Measurements from ENCODE around the gene MSL1.
"Not testable (repeated sequence)": the region's sequence is repeated elsewhere in the genome, so short reads cannot be mapped to it uniquely, and the experiment has no call there.

MSL1 gene

GRCh38 chr17:40135817-40136216 is 14.0 kb downstream of the MSL1 start:
- H3K27ac ChIP-seq (ENCODE audit: low read depth, low read length, poor library complexity, severe bottlenecking) = no peak overlapping the region
- H4K20me1 ChIP-seq (ENCODE audit: insufficient read depth, low read length) = no peaks in the 10 kb centered on the region
- 0 out of 2 replicates have a peak, but pooled peaks cover 2% of the 10 kb centered on the region for H3F3A ChIP-seq (ENCODE audit: insufficient read depth, low read length)
- H3K9ac ChIP-seq (ENCODE audit: low read length) = no peak overlapping the region
- H3K79me2 ChIP-seq (ENCODE audit: insufficient read depth, low read length) = peaks cover 10% of the 10 kb centered on the region
- no peaks in the 10 kb centered on the region for H3K9me2 ChIP-seq (ENCODE audit: low read depth, low read length)
- peaks cover 11% of the 10 kb centered on the region for H3K4me1 ChIP-seq (ENCODE audit: insufficient read depth, low read length, severe bottlenecking)
- no peaks in the 10 kb centered on the region for H3K9me3 ChIP-seq (ENCODE audit: low read length)
- H3K4me3 ChIP-seq (ENCODE audit: low read depth, low read length, poor library complexity, severe bottlenecking) = no peak overlapping the region
- H2AFZ ChIP-seq (ENCODE audit: low read length) = no peak overlapping the region
- H3K27me3 ChIP-seq (ENCODE audit: insufficient read depth, low read length) = no peaks in the 10 kb centered on the region
- TF ChIP-seq CTCF (IDR thresholded peaks at IDR 0.05; ENCODE audit: low read length) = peak; percentile 7; the same call in 1 of the 2 replicates
- TF ChIP-seq EZH2 (IDR thresholded peaks at IDR 0.05; ENCODE audit: borderline replicate concordance, low read length) = no peak
- peaks cover 64% of the 10 kb centered on the region for H3K36me3 ChIP-seq (ENCODE audit: insufficient read depth, low read length)
- H3K4me2 ChIP-seq (ENCODE audit: low read length) = no peak overlapping the region

GRCh38 chr17:40139566-40140058 is 17.8 kb downstream of the MSL1 start:
- peaks cover 17% of the 10 kb centered on the region for H3K79me2 ChIP-seq (ENCODE audit: insufficient read depth, low read length)
- no peaks in the 10 kb centered on the region for H3K9me2 ChIP-seq (ENCODE audit: low read depth, low read length)
- H3K4me2 ChIP-seq (ENCODE audit: low read length) = peak overlapping the region; percentile 96
- H3K4me3 ChIP-seq (ENCODE audit: low read depth, low read length, poor library complexity, severe bottlenecking) = peak overlapping the region; percentile 96
- TF ChIP-seq CTCF (IDR thresholded peaks at IDR 0.05; ENCODE audit: low read length) (no peak), EZH2 (IDR thresholded peaks at IDR 0.05; ENCODE audit: borderline replicate concordance, low read length) (no peak)
- H4K20me1 ChIP-seq (ENCODE audit: insufficient read depth, low read length) = no peaks in the 10 kb centered on the region
- peak overlapping the region; percentile 91 for H3K27ac ChIP-seq (ENCODE audit: low read depth, low read length, poor library complexity, severe bottlenecking)
- 0 out of 2 replicates have a peak, but pooled peaks cover 2% of the 10 kb centered on the region for H3F3A ChIP-seq (ENCODE audit: insufficient read depth, low read length)
- peak overlapping the region; percentile 53; the same call in 1 of the 2 replicates for H2AFZ ChIP-seq (ENCODE audit: low read length)
- H3K27me3 ChIP-seq (ENCODE audit: insufficient read depth, low read length) = no peaks in the 10 kb centered on the region
- peak overlapping the region; percentile 98 for H3K9ac ChIP-seq (ENCODE audit: low read length)
- H3K36me3 ChIP-seq (ENCODE audit: insufficient read depth, low read length) = peaks cover 38% of the 10 kb centered on the region
- no peaks in the 10 kb centered on the region for H3K9me3 ChIP-seq (ENCODE audit: low read length)
- H3K4me1 ChIP-seq (ENCODE audit: insufficient read depth, low read length, severe bottlenecking) = peaks cover 25% of the 10 kb centered on the region

GRCh38 chr17:40143166-40143565 is 21.4 kb downstream of the MSL1 start:
- not testable (repeated sequence) for H3K4me2 ChIP-seq (ENCODE audit: low read length); H3K27ac ChIP-seq (ENCODE audit: low read depth, low read length, poor library complexity, severe bottlenecking); H3F3A ChIP-seq (ENCODE audit: insufficient read depth, low read length); H3K9me3 ChIP-seq (ENCODE audit: low read length); H3K9ac ChIP-seq (ENCODE audit: low read length); H3K9me2 ChIP-seq (ENCODE audit: low read depth, low read length); H3K4me3 ChIP-seq (ENCODE audit: low read depth, low read length, poor library complexity, severe bottlenecking); H4K20me1 ChIP-seq (ENCODE audit: insufficient read depth, low read length); H3K27me3 ChIP-seq (ENCODE audit: insufficient read depth, low read length); H2AFZ ChIP-seq (ENCODE audit: low read length)
- Histone ChIP-seq H3K36me3 (ENCODE audit: insufficient read depth, low read length) (peaks cover 30% of the 10 kb centered on the region), H3K79me2 (ENCODE audit: insufficient read depth, low read length) (peaks cover 23% of the 10 kb centered on the region), H3K4me1 (ENCODE audit: insufficient read depth, low read length, severe bottlenecking) (peaks cover 25% of the 10 kb centered on the region)

- no peak overlapping the region for H3K4me3 ChIP-seq (ENCODE audit: low read depth, low read length, poor library complexity, severe bottlenecking)
- H3K79me2 ChIP-seq (ENCODE audit: insufficient read depth, low read length) = peaks cover 14% of the 10 kb centered on the region
- H3K4me2 ChIP-seq (ENCODE audit: low read length) = no peak overlapping the region
- no peaks in the 10 kb centered on the region for H3K27me3 ChIP-seq (ENCODE audit: insufficient read depth, low read length)
- no peaks in the 10 kb centered on the region for H3F3A ChIP-seq (ENCODE audit: insufficient read depth, low read length)
- H3K4me1 ChIP-seq (ENCODE audit: insufficient read depth, low read length, severe bottlenecking) = peaks cover 14% of the 10 kb centered on the region
- no peak overlapping the region for H2AFZ ChIP-seq (ENCODE audit: low read length)
- H4K20me1 ChIP-seq (ENCODE audit: insufficient read depth, low read length) = no peaks in the 10 kb centered on the region
- TF ChIP-seq CTCF (IDR thresholded peaks at IDR 0.05; ENCODE audit: low read length) = no peak
- no peaks in the 10 kb centered on the region for H3K9me3 ChIP-seq (ENCODE audit: low read length)
- no peak overlapping the region for H3K9ac ChIP-seq (ENCODE audit: low read length)
- H3K36me3 ChIP-seq (ENCODE audit: insufficient read depth, low read length) = peaks cover 54% of the 10 kb centered on the region
- no peaks in the 10 kb centered on the region for H3K9me2 ChIP-seq (ENCODE audit: low read depth, low read length)
- H3K27ac ChIP-seq (ENCODE audit: low read depth, low read length, poor library complexity, severe bottlenecking) = no peak overlapping the region
These were observed 23.7 kb downstream of the MSL1 start for GRCh38 chr17:40145476-40145875.
